8988T (cell line): ENCODE results near the gene STK11.
"Not testable (repeated sequence)": the region's sequence is repeated elsewhere in the genome, so short reads cannot be mapped to it uniquely, and the experiment has no call there.

ENCODE experiments used
- DNase-seq: peaks from one replicate; pipeline ENCODE4 v3.0.0; 2011

STK11 gene

GRCh38 chr19:1238369-1239303, 33.1 kb downstream of the STK11 start:
- DNase-seq = no peak

- DNase-seq = no peak
Measured at GRCh38 chr19:1239420-1239795, 33.8 kb downstream of the STK11 start.

- DNase-seq = peak; percentile 100
Measured at GRCh38 chr19:1239796-1240737, 34.5 kb downstream of the STK11 start.

GRCh38 chr19:1240925-1241324, 35.3 kb downstream of the STK11 start:
- no peak for DNase-seq

- peak; percentile 99 for DNase-seq
Measured at GRCh38 chr19:1241417-1242095, 36.0 kb downstream of the STK11 start, which contains the start of gene ATP5F1D. ATP5F1D (plus strand) TSS chr19:1241751; CDS start chr19:1241851, 100 bp downstream.

GRCh38 chr19:1243768-1244692, 38.5 kb downstream of the STK11 start:
- DNase-seq = peak; percentile 99

GRCh38 chr19:1244693-1245451, 39.3 kb downstream of the STK11 start:
- DNase-seq = no peak

- no peak for DNase-seq
Measured at GRCh38 chr19:1245494-1246264, 40.1 kb downstream of the STK11 start.

- not testable (repeated sequence) for DNase-seq
Measured at GRCh38 chr19:1246265-1247087, 40.9 kb downstream of the STK11 start.

GRCh38 chr19:1247748-1248138, 42.2 kb downstream of the STK11 start:
- no peak for DNase-seq

- DNase-seq = peak; percentile 90
Measured at GRCh38 chr19:1248139-1248785, 42.7 kb downstream of the STK11 start, which contains the start of gene MIDN. MIDN (plus strand) TSS chr19:1248583; CDS start chr19:1250297, 1,714 bp downstream.

- DNase-seq = peak; percentile 93
Measured at GRCh38 chr19:1248786-1249297, 43.3 kb downstream of the STK11 start.

GRCh38 chr19:1249298-1249989, 43.9 kb downstream of the STK11 start:
- DNase-seq = peak; percentile 95

GRCh38 chr19:1249990-1250436, 44.4 kb downstream of the STK11 start:
- no peak for DNase-seq

GRCh38 chr19:1250437-1251260, 45.1 kb downstream of the STK11 start:
- no peak for DNase-seq
